BLaER1 treated with 17β-estradiol and CSF1 and Interleukin-3, amounts not matched to agents 10 nM and 100 nM (cell line): ENCODE results near the gene CETP.

Experiments used
- H3K27ac ChIP-seq, 11 experiments: shearing (Covaris generic); formaldehyde crosslinking; 2 replicates each; pipeline ENCODE4 v1.8.1; 2022
- H3K27me3 ChIP-seq, 11 experiments: shearing (Covaris generic); formaldehyde crosslinking; 2 replicates each; pipeline ENCODE4 v1.8.1; 2022
- H3K36me3 ChIP-seq, 11 experiments: shearing (Covaris generic); formaldehyde crosslinking; 2 replicates each; pipeline ENCODE4 v1.8.1; 2022
- H3K4me1 ChIP-seq, 10 experiments: shearing (Covaris generic); formaldehyde crosslinking; 2 replicates each; pipeline ENCODE4 v1.8.1; 2022
- H3K4me2 ChIP-seq, 11 experiments: shearing (Covaris generic); formaldehyde crosslinking; 2 replicates each; pipeline ENCODE4 v1.8.1; 2022
- H3K4me3 ChIP-seq, 10 experiments: shearing (Covaris generic); formaldehyde crosslinking; 2 replicates each; pipeline ENCODE4 v1.8.1; 2022
- H3K9ac ChIP-seq, 11 experiments: shearing (Covaris generic); formaldehyde crosslinking; 2 replicates each; pipeline ENCODE4 v1.8.1; 2022
- H3K9me3 ChIP-seq, 11 experiments: shearing (Covaris generic); formaldehyde crosslinking; replicated peaks in 1 of 11; 2 replicates each; pipeline ENCODE4 v1.8.1; 2022
- H4K20me1 ChIP-seq, 11 experiments: shearing (Covaris generic); formaldehyde crosslinking; 2 replicates each; pipeline ENCODE4 v1.8.1; 2022
- Cebpa-rat ChIP-seq, 11 experiments: shearing (Covaris generic); IDR thresholded peaks; 2 replicates each; pipeline ENCODE4 v1.8.1; 2022

Gene CETP

DNA sequence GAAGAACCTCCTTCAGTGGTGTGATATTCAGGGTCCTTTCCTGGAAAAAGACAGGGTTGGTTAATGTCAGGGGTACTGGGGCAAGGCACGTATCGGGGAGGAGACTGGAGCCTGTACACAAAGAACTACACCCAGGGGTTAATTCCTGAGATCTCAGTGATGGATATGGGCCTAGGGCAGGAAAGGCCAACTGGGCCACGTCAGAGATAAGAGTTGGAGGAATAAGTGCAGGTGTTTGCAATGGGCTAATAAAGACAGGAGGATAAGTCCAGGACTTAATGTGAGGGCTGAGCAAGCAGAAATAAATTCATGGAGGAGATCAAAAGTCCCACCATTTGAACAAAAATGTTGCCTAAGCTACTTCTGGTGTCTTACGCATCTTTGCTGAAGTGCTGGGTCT, 40.2 kb upstream of the CETP start:
- Histone ChIP-seq H3K27ac (no peak overlapping the region), H3K4me1 (peaks cover 30 to 49% (median 39%) of the 10 kb centered on the region in 10 experiments), H3K4me3 (no peak overlapping the region), H3K27me3 (no peaks in the 10 kb centered on the region), H3K9ac (no peak overlapping the region), H4K20me1 (no peaks in the 10 kb centered on the region), H3K4me2 (no peak overlapping the region), H3K36me3 (no peaks in the 10 kb centered on the region), H3K9me3 (no peaks in the 10 kb centered on the region)
- TF ChIP-seq Cebpa-rat (IDR thresholded peaks at IDR 0.05), result no peak

GRCh38 chr16:56923481-56924091, 38.2 kb upstream of the CETP start:
- peak overlapping the region in 10 of 11 experiments; percentile 42 to 79 (median 64); a peak in 17 of 22 replicates for H3K4me2 ChIP-seq
- no peaks in the 10 kb centered on the region for H3K9me3 ChIP-seq
- TF ChIP-seq Cebpa-rat (IDR thresholded peaks at IDR 0.05), result no peak
- H3K4me1 ChIP-seq, result peaks cover 22 to 43% (median 28%) of the 10 kb centered on the region in 10 experiments
- H3K36me3 ChIP-seq, result no peaks in the 10 kb centered on the region
- H3K27me3 ChIP-seq, result no peaks in the 10 kb centered on the region
- H3K4me3 ChIP-seq, result no peak overlapping the region
- H3K9ac ChIP-seq, result no peak overlapping the region
- H3K27ac ChIP-seq, result no peak overlapping the region
- no peaks in the 10 kb centered on the region for H4K20me1 ChIP-seq

DNA sequence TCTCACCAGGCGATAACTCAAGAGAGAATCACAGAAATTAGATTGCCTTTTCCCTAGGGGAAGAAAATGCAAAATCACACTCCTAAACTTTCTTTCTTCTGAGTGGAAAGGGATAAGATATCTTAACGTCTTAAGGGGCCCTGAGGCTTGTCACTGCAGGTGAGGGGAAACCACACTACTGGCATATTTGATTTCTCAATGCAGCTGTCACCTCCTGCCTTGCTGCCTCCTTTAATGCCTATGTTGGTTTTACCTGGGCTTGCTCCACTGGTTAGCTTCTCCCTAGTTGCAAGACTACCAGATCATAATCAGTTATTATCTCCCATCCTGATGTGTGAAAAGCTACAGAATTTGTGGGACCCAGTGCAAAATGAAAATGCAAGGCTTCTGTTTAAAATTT, 34.3 kb upstream of the CETP start:
- Histone ChIP-seq H3K9ac (no peak overlapping the region), H3K4me2 (peak overlapping the region in 6 of 11 experiments; percentile 10 to 50 (median 33); a peak in 9 of 22 replicates), H3K27ac (no peak overlapping the region), H3K27me3 (no peaks in the 10 kb centered on the region), H3K36me3 (no peaks in the 10 kb centered on the region), H3K4me1 (peaks cover 36 to 56% (median 49%) of the 10 kb centered on the region in 10 experiments), H4K20me1 (peaks cover 0 to 5% (median 3%) of the 10 kb centered on the region in 11 experiments; a peak in 16 of 22 replicates), H3K4me3 (no peak overlapping the region), H3K9me3 (no peaks in the 10 kb centered on the region)
- TF ChIP-seq Cebpa-rat (IDR thresholded peaks at IDR 0.05), result no peak

- Histone ChIP-seq H3K36me3 (peaks cover 6 to 18% (median 15%) of the 10 kb centered on the region in 11 experiments; a peak in 18 of 22 replicates), H3K9ac (no peak overlapping the region), H3K27me3 (no peaks in the 10 kb centered on the region), H3K4me3 (no peak overlapping the region), H4K20me1 (peaks cover 21 to 26% (median 25%) of the 10 kb centered on the region in 11 experiments), H3K4me2 (peak overlapping the region in 5 of 11 experiments; percentile 4 to 46 (median 19); a peak in 7 of 22 replicates), H3K4me1 (peaks cover 28 to 56% (median 53%) of the 10 kb centered on the region in 10 experiments), H3K9me3 (no peaks in the 10 kb centered on the region), H3K27ac (0 out of 22 replicates have a peak overlapping the region, but pooled peaks of 1 of the 11 experiments have one; percentile 15)
- peak in 3 of 11 experiments; percentile 17 to 59 (median 43); a peak in 3 of 22 replicates for TF ChIP-seq Cebpa-rat (IDR thresholded peaks at IDR 0.05)
These were observed 32.1 kb upstream of the CETP start for GRCh38 chr16:56929639-56930038.

- Histone ChIP-seq H3K4me3 (no peak overlapping the region), H3K4me2 (peak overlapping the region; percentile 72 to 95 (median 83)), H3K9ac (peak overlapping the region in 10 of 11 experiments; percentile 94 to 100 (median 97); a peak in 12 of 22 replicates), H3K27me3 (no peaks in the 10 kb centered on the region), H3K9me3 (no peaks in the 10 kb centered on the region), H3K27ac (peak overlapping the region; percentile 91 to 100 (median 94); a peak in 21 of 22 replicates), H3K4me1 (peaks cover 34 to 62% (median 58%) of the 10 kb centered on the region in 10 experiments), H3K36me3 (peaks cover 17 to 28% (median 26%) of the 10 kb centered on the region in 11 experiments), H4K20me1 (peaks cover 31 to 37% (median 35%) of the 10 kb centered on the region in 11 experiments)
- TF ChIP-seq Cebpa-rat (IDR thresholded peaks at IDR 0.05), result no peak
These were observed 31.1 kb upstream of the CETP start for GRCh38 chr16:56930486-56931270.

GRCh38 chr16:56931271-56931891, 30.4 kb upstream of the CETP start:
- Histone ChIP-seq H3K4me2 (peak overlapping the region; percentile 72 to 95 (median 83)), H3K27me3 (no peaks in the 10 kb centered on the region), H3K9ac (peak overlapping the region; percentile 94 to 100 (median 97); a peak in 21 of 22 replicates), H3K27ac (peak overlapping the region; percentile 91 to 100 (median 94)), H3K4me1 (peaks cover 41 to 69% (median 65%) of the 10 kb centered on the region in 10 experiments), H3K4me3 (peak overlapping the region; percentile 88 to 100 (median 97); a peak in 19 of 20 replicates), H3K9me3 (no peaks in the 10 kb centered on the region), H3K36me3 (peaks cover 24 to 35% (median 33%) of the 10 kb centered on the region in 11 experiments), H4K20me1 (peaks cover 38 to 44% (median 42%) of the 10 kb centered on the region in 11 experiments)
- no peak for TF ChIP-seq Cebpa-rat (IDR thresholded peaks at IDR 0.05)

GRCh38 chr16:56931892-56932720, 29.6 kb upstream of the CETP start, which contains the start of gene HERPUD1:
TSS of gene HERPUD1 (plus strand) at chr16:56932142. CDS start at chr16:56932245, 103 bp downstream.
- no peaks in the 10 kb centered on the region for H3K27me3 ChIP-seq
- TF ChIP-seq Cebpa-rat (IDR thresholded peaks at IDR 0.05), result peak; percentile 9 to 86 (median 43); a peak in 13 of 22 replicates
- peak within 1 kb of the TSS; percentile 88 to 100 (median 97) for H3K4me3 ChIP-seq
- peaks cover 31 to 43% (median 40%) of the 10 kb centered on the region in 11 experiments for H3K36me3 ChIP-seq
- peaks cover 45 to 51% (median 49%) of the 10 kb centered on the region in 11 experiments for H4K20me1 ChIP-seq
- peak within 1 kb of the TSS; percentile 86 to 99 (median 95) for H3K4me2 ChIP-seq
- no peaks in the 10 kb centered on the region for H3K9me3 ChIP-seq
- H3K4me1 ChIP-seq, result peaks cover 48 to 75% (median 70%) of the 10 kb centered on the region in 10 experiments
- peak within 1 kb of the TSS; percentile 91 to 100 (median 94) for H3K27ac ChIP-seq
- peak within 1 kb of the TSS; percentile 94 to 100 (median 97) for H3K9ac ChIP-seq
